ENCODE data around the gene OLFM2.

DNA sequence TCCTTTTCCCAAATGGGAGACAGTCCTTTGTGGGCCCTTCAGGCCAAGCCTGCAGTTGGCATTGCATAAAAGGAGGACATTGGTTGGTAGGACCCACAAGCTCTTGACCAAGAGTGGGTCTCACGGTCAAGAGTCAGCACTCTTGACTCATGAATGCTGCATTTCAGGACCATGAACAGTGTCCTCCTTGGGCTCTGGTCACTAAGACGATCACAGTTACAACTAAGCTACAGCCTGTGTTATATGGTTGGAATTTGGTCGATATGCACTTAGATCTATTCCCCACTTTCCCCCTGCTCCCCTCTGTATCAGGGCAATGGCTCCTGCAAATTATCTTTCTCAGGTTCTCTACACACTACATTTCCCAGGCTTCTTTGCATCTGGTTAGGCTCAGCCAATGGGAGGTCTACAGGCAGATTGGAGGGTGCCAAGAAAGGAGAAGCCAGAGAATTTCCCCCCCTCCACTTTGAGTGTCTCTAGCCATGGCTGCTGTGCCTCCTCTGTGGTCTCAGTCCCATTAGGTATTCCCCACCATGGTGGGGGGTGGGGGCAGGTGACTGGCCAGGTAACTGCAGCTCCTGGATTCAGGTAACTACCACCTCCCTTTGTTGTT is 3.1 kb upstream of the OLFM2 start:
- TF ChIP-seq, protein P1, sequence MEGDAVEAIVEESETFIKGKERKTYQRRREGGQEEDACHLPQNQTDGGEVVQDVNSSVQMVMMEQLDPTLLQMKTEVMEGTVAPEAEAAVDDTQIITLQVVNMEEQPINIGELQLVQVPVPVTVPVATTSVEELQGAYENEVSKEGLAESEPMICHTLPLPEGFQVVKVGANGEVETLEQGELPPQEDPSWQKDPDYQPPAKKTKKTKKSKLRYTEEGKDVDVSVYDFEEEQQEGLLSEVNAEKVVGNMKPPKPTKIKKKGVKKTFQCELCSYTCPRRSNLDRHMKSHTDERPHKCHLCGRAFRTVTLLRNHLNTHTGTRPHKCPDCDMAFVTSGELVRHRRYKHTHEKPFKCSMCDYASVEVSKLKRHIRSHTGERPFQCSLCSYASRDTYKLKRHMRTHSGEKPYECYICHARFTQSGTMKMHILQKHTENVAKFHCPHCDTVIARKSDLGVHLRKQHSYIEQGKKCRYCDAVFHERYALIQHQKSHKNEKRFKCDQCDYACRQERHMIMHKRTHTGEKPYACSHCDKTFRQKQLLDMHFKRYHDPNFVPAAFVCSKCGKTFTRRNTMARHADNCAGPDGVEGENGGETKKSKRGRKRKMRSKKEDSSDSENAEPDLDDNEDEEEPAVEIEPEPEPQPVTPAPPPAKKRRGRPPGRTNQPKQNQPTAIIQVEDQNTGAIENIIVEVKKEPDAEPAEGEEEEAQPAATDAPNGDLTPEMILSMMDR (conservative IDR thresholded peaks at IDR 0.05; ENCODE audit: low read depth in 2 of 2): no peak
- TF ChIP-seq, protein P2, sequence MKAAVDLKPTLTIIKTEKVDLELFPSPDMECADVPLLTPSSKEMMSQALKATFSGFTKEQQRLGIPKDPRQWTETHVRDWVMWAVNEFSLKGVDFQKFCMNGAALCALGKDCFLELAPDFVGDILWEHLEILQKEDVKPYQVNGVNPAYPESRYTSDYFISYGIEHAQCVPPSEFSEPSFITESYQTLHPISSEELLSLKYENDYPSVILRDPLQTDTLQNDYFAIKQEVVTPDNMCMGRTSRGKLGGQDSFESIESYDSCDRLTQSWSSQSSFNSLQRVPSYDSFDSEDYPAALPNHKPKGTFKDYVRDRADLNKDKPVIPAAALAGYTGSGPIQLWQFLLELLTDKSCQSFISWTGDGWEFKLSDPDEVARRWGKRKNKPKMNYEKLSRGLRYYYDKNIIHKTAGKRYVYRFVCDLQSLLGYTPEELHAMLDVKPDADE (IDR thresholded peaks at IDR 0.05): no peak
